ENCODE data around the gene GPA33.
A peak's percentile ranks its signal among the peaks of the same experiment; 100 is the strongest.

The GPA33 gene

GRCh38 chr1:167122121-167122480, 31.9 kb upstream of the GPA33 start:
- H3K36me3 ChIP-seq (ENCODE audit: control insufficient read depth in 2 of 2, insufficient read depth in 1 of 2, low read length in 2 of 2) = no peaks in the 10 kb centered on the region
- TF ChIP-seq ZNF791 (tag by site-specific recombination; IDR thresholded peaks at IDR 0.05) (no peak), BCL11B (tag by site-specific recombination; IDR thresholded peaks at IDR 0.05; ENCODE audit: low read depth) (no peak), ZNF146 (tag by site-specific recombination; IDR thresholded peaks at IDR 0.05) (no peak), ZFP37 (tag by site-specific recombination; IDR thresholded peaks at IDR 0.05) (no peak), ZNF623 (tag by site-specific recombination; IDR thresholded peaks at IDR 0.05) (no peak), ZNF624 (tag by site-specific recombination; IDR thresholded peaks at IDR 0.05) (no peak)
- H3K9me3 ChIP-seq (ENCODE audit: control insufficient read depth, insufficient read depth, low read depth, low read length) = no peaks in the 10 kb centered on the region
- no peak overlapping the region for H3K4me3 ChIP-seq (ENCODE audit: low read depth, low read length)
- H3K27ac ChIP-seq (ENCODE audit: extremely low read depth, low read depth, low read length) = no peak overlapping the region
- ChIA-PET CTCF (interaction anchor here (1.8 to 3.4 kb wide), 2 partner anchors 11 to 55 kb away, joined by 7 to 10 read pairs; no protein-coding TSS in a partner anchor), POLR2A (no interaction called here)
- no peaks in the 10 kb centered on the region; the same call in 1 of the 2 replicates for H3K4me1 ChIP-seq (ENCODE audit: control insufficient read depth, insufficient read depth, low read length)

- Histone ChIP-seq H3K4me1 (ENCODE audit: control insufficient read depth, insufficient read depth, low read length) (no peaks in the 10 kb centered on the region; the same call in 1 of the 2 replicates), H3K36me3 (ENCODE audit: control insufficient read depth in 2 of 2, insufficient read depth in 1 of 2, low read length in 2 of 2) (no peaks in the 10 kb centered on the region), H3K9me3 (ENCODE audit: control insufficient read depth, insufficient read depth, low read depth, low read length) (no peaks in the 10 kb centered on the region), H3K27ac (ENCODE audit: extremely low read depth, low read depth, low read length) (no peak overlapping the region), H3K4me3 (ENCODE audit: low read depth, low read length) (peak overlapping the region; percentile 35)
- CTCF ChIA-PET = interaction anchor here (1.4 to 1.8 kb wide), 2 partner anchors 54 to 413 kb away, joined by 4 to 7 read pairs; no protein-coding TSS in a partner anchor
- POLR2A ChIA-PET = no interaction called here
- TF ChIP-seq ZNF211 (tag by site-specific recombination; IDR thresholded peaks at IDR 0.05; ENCODE audit: low read depth) (no peak), ZNF366 (tag by site-specific recombination; conservative IDR thresholded peaks at IDR 0.05) (no peak), ZNF16 (tag by site-specific recombination; IDR thresholded peaks at IDR 0.05; ENCODE audit: low read depth) (no peak), ZNF121 (tag by site-specific recombination; IDR thresholded peaks at IDR 0.05) (no peak), SCRT2 (tag by site-specific recombination; IDR thresholded peaks at IDR 0.05) (no peak)
These were observed 31.4 kb upstream of the GPA33 start for GRCh38 chr1:167121375-167122120.

- CTCF ChIA-PET = interaction anchor here (1.4 kb wide), 1 partner anchor 414 kb away, joined by 4 read pairs; no protein-coding TSS in a partner anchor
- Histone ChIP-seq H3K36me3 (ENCODE audit: control insufficient read depth in 2 of 2, insufficient read depth in 1 of 2, low read length in 2 of 2) (no peaks in the 10 kb centered on the region), H3K4me3 (ENCODE audit: low read depth, low read length) (no peak overlapping the region; the same call in 1 of the 2 replicates), H3K4me1 (ENCODE audit: control insufficient read depth, insufficient read depth, low read length) (no peaks in the 10 kb centered on the region; the same call in 1 of the 2 replicates), H3K9me3 (ENCODE audit: control insufficient read depth, insufficient read depth, low read depth, low read length) (no peaks in the 10 kb centered on the region), H3K27ac (ENCODE audit: extremely low read depth, low read depth, low read length) (no peak overlapping the region)
- TF ChIP-seq ZFHX2 (tag by site-specific recombination; conservative IDR thresholded peaks at IDR 0.05) = no peak
- POLR2A ChIA-PET = no interaction called here
These were observed 30.7 kb upstream of the GPA33 start for GRCh38 chr1:167120899-167121298.

- Histone ChIP-seq H3K9me3 (ENCODE audit: control insufficient read depth, insufficient read depth, low read depth, low read length) (no peaks in the 10 kb centered on the region), H3K27ac (ENCODE audit: extremely low read depth, low read depth, low read length) (no peak overlapping the region), H3K4me1 (ENCODE audit: control insufficient read depth, insufficient read depth, low read length) (no peaks in the 10 kb centered on the region; the same call in 1 of the 2 replicates), H3K4me3 (ENCODE audit: low read depth, low read length) (no peak overlapping the region), H3K36me3 (ENCODE audit: control insufficient read depth in 2 of 2, insufficient read depth in 1 of 2, low read length in 2 of 2) (no peaks in the 10 kb centered on the region)
- CTCF ChIA-PET = no interaction called here
- POLR2A ChIA-PET = no interaction called here
- TF ChIP-seq ZNF518A (tag by site-specific recombination; conservative IDR thresholded peaks at IDR 0.05; ENCODE audit: low read depth) (no peak), ZNF214 (tag by site-specific recombination; IDR thresholded peaks at IDR 0.05; ENCODE audit: borderline replicate concordance) (no peak), ZNF221 (tag by site-specific recombination; IDR thresholded peaks at IDR 0.05; ENCODE audit: borderline replicate concordance) (no peak), ZNF354C (tag by site-specific recombination; IDR thresholded peaks at IDR 0.05; ENCODE audit: borderline replicate concordance, low read depth) (no peak), ZNF645 (tag by site-specific recombination; IDR thresholded peaks at IDR 0.05) (no peak), ZNF610 (tag by site-specific recombination; IDR thresholded peaks at IDR 0.05; ENCODE audit: borderline replicate concordance) (no peak), ZNF223 (tag by site-specific recombination; IDR thresholded peaks at IDR 0.05) (no peak), ZNF10 (tag by site-specific recombination; IDR thresholded peaks at IDR 0.05) (no peak)
These were observed 29.5 kb upstream of the GPA33 start for GRCh38 chr1:167119696-167120095.
